Measurements from ENCODE around the gene LSM7.

The LSM7 gene

DNA sequence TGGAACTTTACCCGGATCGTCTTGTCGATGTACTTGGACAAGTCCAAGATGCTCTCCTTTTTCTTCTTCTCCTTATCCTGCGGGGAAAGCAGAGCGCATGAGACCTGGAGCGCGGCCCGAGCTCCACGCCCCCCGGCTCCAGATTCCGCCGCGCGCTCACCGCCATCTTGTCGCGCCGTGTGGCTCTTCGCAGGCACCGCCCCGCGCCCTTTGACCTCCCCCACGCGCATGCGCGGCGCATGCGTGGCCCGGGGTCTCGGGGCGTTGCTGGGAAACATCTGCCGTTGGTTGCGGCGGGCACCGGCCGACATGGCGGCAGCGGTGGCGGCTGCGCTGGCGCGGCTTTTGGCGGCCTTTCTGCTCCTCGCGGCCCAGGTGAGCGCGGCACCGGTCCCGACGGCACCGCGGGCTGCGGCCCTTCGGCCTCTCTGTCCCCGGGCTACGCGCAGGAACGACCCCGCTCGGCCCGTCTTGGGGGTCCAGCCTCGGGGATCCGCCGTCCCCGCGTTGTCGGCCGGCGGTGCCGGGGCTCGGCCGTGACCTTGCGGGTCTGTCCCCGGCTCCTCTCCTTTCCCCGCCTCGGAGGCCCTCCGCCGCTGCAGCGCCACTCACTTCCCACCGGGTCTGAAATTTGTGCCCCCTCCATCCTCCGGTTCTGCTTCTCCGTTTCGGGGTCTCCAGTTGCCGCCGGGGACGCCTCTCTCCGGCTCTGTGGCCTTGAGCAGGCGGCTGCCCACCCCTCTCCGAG lies at the start of gene LSM7, which contains the start of gene SPPL2B:
Gene LSM7 (minus strand): TSS at position 186 of the 748 bp plus-strand sequence. CDS start 20 bp downstream, at position 166.
Gene SPPL2B (plus strand): TSS at position 284 of the 748 bp plus-strand sequence. CDS start 26 bp downstream, at position 310.
- DNase-seq: peak; percentile 33 to 97 (median 81)

DNA sequence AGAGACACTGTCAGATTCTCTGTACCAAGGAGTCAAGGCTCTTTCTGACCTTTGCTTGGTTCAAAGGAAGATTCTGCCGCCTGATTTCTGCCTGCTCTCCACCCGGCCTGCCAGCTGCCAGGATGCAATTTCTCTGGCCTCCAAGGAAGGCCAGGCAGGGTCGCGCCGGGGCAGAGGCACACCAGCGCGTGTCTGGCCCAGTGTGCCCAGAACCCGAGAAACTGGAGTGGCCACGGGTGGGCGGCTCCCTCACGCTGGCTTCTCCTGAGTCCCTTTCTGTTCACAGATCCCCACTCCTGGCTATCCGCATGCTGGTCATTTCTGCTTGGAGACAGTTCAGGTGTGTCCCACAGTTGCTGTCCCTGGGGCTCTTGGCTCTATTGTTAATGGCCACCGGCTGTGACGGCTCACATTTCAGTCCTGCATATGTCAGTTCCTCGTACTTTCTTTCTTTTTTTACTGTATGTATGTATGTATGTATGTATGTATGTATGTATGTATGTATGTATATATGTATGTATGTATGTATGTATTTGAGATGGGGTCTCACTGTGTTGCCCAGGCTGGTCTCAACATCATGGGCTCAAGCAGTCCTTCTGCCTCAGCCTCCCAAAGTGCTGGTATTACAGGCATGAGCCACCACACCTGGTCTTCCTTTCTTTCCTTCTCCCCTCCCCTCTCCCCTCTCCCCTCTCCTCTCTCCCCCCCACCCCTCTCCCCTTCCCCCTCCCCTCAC lies 48.6 kb upstream of the LSM7 start:
- DNase-seq: no peak

DNA sequence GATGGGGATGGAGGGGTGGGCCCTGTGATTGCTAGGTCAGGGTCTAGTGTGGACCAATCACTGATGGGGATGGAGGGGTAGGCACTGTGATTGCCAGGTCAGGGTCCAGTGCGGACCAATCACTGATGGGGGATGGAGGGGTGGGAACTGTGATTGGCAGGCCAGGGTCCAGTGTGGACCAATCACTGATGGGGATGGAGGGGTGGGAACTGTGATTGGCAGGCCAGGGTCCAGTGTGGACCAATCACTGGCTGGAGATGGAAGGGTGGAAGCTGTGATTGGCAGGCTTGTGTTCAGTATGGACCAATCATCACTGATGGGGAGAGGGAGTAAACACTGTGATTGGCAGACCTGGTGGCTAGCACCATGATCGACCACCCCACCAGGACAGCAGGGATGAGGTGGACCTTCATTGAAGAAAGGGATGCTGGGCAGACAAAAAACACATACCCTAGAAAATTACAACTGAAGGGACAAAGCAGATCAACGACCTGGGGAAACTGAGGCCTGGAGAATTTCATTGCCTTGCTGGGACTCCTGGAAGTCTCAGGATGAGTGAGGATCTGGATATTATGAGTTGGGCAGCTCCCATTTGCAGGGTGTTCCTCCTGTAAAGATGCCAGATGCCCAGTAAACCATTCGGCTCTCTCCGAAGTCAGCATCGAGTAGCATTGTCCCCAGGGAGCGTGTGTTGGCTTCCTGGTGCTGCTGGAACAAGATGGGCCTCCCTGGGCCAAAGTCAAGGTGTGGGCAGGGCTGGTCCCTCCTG lies 47.2 kb upstream of the LSM7 start:
- DNase-seq: no peak

DNA sequence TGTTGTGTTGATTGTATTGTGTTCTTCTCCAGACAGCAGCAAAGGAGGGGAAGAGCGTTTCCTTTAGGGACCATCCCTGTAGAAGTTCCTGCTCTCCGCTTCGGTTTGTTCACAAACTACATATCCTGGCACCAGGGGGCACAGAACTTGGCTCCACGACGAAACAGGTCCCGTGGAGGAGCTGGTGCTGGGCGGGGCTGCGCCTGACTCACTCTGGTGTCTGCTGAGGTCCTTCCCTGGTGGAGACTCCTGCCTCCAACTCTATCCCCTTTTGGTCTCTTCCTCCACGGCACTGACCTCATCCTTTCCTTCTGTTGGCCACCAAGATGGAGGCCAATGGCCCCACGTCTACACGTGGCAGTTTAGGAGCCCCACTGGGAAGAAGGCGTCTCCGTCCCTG lies 46.4 kb upstream of the LSM7 start:
- DNase-seq: no peak

DNA sequence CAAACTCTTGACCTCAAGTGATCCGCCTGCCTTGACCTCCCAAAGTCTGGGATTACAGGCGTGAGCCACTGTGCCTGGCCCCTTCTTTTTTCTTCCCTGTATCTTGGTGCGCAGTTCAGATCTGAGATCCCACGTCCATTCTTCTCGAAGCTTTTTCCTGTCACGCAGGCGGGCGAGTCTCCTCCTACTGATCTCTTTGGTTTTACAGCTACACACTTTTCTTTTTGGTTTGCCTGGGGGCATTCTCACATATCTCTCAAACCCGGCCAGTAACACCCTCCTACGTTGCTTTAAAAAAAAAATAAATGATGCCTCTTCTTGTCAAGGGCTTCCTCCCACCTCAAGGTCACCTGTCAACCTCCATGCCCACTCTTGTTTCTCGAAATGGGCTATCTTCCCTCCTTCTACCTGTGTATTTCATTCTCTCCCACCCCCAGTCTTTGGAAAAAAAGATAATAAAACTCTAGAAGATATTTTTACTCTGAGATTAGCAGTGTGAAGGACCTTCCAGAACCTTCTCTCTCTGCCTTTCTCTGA lies 43.8 kb upstream of the LSM7 start:
- no peak for DNase-seq

DNA sequence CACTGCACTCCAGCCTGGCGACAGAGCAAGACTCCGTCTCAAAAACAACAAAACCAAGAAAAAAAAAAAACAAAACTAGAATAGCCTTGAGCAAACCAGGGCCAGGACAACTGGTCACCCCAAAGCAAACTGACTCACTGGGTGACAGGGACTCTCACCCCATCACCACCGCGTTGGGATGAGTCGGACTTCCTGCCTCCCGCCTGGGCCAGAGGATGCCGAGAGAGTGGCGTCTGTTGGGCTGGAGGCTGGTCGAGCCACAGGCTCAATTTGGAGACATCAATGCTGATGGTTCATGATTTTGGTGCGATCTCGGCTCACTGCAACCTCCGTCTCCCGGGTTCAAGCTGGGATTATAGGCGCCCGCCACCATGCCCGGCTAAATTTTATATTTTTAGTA lies 43.3 kb upstream of the LSM7 start:
- DNase-seq: no peak

DNA sequence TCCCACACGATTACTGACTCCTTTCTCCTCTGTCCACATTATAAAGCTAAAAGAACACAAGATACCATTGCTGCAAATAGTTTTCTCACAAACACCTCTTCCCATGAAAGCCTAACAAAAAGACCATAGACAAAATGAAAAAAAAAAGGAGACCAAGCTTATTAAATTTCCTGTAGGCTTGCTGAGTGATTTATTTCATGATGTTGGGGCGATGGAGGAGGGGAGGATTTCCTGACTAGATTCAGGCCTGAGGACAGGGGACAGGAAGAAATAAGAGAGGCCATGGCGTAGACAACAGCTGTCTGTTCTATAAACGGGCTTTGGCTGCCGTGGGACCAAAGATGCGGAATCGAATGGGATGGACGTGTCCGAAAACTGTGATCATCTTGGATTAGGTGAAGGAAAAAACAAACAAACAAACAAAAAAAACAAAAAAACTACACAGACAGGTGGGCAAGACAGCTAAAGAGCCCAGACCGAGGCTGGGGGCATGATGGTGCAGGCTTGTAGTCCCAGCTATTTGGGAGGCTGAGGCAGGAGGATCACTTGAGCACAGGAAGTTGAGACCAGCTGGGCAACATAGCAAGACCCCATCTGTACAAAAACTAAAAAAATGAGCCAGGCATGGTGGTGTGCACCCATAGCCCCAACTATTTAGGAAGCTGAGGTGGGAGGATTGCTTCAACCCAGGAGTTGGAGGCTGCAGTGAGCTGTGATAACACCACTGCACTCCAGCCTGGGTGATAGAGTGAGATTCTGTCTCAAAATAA lies 37.0 kb upstream of the LSM7 start:
- DNase-seq: no peak

DNA sequence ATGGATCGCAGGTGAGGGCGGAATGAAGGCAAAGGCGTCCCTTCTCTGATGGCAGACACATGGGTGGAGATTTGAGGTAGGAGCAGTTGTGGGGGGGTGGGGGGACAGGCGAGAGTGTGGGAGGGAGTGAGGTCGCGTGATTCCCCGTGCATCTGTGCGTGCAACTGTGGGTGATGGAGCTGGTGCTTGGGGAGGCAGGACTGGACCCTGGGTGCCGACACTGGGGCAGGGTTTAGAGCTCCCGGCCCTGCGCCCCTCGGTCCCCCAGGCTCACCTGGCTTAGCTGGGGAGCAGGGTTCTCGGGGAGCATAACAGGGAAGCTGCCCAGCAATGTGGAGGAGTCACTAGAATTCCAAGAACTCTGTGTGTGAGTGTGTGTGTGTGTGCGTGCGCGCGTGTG lies 35.0 kb upstream of the LSM7 start:
- no peak for DNase-seq

DNA sequence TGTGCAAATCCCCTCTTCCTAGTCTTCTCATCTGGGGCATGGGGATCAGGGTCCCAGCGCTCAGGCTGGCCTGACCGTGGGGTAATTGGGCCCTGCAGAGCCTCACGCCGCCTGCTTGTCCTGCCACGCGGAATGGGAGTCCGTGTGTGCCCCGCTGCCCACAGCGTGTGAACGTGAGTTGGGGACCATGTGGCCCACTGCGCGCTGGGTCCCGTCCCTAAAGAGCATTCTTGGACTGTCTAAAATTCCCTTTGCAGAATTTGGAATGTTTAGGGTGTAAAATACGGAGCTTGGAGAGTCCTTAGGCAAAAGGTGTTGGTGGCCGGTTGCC lies 34.5 kb upstream of the LSM7 start:
- DNase-seq: no peak

DNA sequence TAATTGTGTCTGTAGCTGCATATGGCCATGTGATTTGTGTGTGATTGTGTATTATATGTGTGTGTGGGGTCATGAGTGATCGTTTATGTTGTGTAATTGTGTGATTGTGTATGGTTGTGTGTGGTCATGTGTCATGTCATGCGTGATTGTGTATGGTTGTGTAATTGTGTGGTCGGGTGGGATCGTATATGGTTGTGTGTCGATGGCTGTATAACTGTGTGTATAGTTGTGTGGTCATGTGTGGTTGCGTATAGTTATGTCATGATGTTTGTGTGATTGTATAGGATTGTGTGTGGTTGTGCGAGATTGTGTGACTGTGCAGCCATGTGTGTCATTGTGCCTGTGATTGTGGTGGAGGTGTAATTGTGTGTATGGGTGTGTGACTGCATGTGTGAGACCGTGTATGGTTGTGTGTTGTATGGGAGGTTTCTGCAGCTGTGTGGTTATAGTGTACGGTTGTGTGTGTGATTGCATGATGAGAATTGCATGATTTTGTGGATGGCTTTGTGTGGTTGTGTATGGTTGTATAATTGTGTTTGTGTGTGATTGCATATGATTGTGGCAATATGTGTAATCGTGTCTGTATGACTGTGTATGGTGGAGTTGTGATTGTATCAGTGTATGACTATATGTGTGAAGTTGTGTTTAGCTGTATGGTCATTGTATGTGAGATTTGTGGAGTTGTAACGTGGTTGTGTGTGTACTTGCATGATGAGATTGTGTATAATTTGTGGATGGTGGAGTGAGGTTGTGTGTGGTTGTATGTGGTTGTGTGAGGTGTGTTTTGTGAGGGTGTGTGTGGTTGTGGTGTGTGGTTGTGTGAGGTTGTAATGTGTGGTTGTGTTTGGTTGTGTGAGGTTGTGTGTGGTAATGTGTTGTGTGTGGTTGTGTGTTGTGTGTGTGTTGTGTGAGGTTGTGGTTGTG lies 33.9 kb upstream of the LSM7 start:
- no peak for DNase-seq

DNA sequence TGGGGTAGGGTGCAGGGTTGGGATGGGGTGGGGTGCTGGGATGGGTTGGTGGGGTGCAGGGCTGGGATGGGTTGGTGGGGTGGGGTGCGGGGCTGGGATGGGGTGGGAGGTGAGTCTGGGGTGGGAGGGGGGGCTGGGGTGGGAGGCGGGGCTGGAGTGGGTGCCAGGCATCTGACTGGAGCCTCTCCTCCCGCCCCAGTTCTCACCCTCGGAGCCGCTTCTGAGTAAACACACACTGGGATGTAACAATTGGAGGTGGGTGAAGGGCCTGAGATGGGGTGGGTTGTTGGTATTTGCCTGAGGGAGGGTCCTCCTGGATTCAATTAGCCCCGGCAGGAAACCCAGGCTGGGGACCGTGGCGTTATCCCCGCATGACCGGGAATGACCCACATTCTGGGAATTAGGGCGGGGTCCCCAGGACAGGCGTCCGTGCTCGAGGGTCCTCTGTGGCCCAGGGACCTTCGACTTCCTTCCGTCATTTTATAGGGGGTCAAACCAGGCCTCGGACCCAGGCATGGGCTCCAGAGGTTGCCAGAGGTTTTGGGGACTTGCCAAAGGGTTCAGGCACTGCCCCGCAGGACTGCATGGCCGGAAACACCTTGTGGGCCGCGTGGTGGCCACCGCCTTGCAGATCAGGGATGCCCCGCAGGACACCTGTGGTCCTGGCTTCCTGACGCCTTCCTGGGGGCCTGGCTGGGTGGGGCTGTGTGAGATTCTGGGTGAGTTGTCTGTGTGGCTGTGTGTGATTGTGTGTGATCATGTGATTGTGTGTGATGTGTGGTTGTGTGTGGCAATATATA lies 33.1 kb upstream of the LSM7 start:
- no peak for DNase-seq

DNA sequence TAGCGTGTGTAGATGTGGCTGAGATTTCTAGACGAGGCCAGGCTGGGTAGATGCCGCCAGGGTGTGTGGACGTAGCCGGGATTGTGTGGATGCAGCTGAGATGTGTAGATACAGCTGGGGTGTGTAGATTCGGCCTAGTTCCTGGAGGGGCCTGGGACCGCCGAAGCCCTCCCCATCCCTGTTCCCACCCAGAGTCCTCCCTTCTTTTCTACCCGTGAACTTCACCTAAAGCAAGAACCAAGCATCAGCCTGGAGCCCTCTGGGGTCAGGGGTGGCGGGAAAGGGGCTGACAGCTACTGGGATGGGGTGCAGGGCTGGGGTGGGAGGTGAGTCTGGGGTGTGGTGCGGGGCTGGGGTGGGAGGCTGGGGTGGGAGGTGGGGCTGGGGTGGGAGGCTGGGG lies 32.4 kb upstream of the LSM7 start:
- DNase-seq: no peak

DNA sequence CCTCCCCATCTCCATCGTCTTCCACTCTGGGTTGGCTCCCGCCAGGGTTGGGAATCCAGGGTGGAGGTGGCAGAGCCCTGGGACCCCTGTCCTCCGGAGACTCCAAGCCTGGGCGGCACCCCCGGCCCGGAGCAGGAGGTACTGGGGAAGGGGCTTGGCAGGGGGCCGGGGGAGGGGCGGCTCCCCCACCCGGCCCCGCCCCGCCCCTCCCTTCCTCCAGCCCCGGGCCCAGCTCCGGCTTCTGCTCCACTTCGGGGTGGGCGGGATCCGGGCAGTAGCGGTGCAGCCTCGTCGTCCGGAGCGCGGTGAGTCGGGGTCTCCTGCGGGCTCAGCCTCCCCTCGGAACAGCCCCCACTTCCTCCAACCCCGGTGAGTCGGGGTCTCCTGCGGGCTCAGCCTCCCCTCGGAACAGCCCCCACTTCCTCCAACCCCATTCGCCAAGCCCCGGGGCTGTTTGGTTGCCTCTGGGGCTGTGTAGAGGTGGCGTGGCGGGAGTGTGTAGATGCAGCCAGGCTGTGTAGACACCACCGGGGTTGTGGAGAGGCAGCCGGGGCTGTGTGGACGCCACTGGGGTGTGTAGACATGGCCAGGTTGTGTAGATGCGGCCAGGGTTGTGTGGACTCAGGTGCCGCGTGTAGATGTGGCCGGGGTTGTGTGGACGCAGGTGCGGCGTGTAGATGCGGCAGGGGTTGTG lies 31.8 kb upstream of the LSM7 start, which contains the start of gene TMPRSS9:
Gene TMPRSS9 (plus strand): TSS at position 274 of the 694 bp plus-strand sequence. CDS start 29,521 bp downstream, outside the sequence.
- no peak for DNase-seq

DNA sequence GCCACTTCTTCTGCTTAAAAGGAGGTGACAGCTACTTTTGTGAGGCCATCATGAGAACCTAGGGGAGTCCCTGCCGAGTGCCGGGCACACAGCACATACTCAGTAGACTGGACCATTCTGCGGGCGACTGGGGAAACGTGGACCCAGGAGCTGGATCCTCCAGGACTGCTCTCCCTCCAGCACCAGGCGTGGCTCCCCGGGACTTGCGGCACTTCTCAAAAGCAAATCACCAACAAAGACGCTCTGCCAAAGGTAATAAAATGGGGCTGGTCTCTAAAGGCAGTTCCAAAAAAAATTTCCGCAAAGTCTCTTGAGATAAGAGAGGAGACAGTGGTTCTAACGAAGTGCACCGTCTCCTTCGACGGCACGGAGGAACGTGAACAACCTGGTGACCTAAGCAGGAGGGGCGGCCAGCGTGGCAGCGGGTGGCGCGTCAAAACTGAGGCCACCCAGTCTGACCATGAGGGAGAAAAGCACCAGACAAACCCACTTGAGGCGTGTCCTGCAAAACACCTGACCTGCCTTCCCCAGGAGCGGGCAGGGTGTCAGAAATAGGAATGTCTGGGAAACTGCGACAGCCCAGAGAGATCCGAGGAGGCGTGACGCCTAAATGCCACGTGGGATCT lies 30.3 kb upstream of the LSM7 start:
- no peak for DNase-seq

DNA sequence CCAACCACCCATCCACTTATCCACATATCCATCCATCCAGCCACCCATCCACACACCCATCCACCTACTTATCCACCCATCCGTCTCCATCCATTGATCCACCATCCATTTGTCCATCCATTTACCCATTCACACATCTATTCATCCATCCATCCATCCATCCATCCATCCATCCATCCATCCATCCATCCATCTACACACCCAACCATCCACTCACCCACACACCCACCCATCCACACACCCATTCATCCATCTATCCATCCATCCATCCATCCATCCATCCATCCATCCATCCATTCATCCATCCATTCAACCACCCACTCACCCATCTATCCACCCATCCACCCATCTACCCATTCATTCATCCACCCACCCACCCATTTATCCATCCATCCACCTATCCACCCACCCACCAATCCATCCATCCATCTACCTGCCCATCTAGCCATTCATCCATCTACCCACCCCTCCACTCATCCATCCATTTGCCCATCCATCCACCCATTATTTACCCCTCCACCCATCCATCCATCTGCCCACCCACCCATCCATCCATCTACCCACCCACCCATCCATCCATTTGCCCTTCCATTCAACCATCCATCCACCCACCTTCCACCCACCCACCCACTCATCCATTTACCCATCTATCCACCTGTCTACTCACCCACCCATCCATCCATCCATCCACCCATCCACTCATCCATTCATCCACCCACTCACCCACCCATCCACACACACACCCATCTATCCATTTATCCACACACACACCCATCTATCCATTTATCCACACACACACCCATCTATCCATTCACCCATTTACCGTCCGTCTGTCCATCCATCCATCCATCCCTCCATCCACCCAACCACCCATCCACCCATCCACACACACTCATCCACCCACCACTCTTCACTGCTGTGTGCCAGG lies 29.2 kb upstream of the LSM7 start:
- no peak for DNase-seq

DNA sequence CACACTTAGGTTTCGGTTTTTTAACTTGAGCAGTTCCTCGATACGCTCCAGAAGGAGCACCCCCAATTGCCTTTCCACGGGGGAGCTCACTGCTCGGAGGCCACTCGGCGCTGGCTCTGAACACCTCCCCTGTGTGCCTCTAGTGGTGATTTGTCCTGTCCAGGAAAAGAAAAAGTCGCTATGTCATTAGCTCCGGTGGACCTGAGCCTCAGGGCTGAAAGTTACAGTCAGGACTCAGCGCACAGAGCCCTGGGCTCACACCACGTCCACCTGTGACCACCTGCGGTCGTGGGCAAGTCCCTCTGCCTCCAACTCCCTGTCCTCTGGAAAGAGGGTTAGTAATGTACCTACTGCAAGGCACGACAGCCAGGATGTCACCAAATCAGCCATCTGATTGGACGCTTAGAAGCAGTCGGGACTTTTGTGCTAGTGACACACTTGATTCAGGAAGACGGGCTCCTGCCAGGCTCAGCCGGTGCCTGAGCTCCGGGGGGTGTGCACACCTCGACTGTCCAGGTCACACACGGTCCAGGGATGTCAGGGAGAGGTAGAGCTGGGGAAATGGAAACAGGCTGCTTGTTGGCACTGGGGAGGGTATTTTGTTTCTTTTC lies 27.8 kb upstream of the LSM7 start:
- DNase-seq: no peak
